Neural crest cell (in vitro differentiated cells): Measurements from ENCODE around the gene C16orf74. TPM values are rescaled to one million over a fixed set of nuclear protein-coding genes. Genes with fewer than 3 reads are reported as not detected.

ENCODE experiments used
- DNase-seq: peaks from one replicate; pipeline ENCODE4 v3.0.0; 2021; ENCODE audit warnings: low read depth, mixed read lengths, low spot score
- H3K27ac Mint-ChIP-seq: one replicate; pipeline ENCODE4 v1.8.0; 2021; ENCODE audit warnings: mild to moderate bottlenecking, mixed read lengths; ENCODE audit not compliant: unreplicated experiment
- H3K27me3 Mint-ChIP-seq: 2 replicates; pipeline ENCODE4 v1.8.0; 2021; ENCODE audit warnings: low read depth, mild to moderate bottlenecking, mixed read lengths
- H3K36me3 Mint-ChIP-seq: 2 replicates; pipeline ENCODE4 v1.8.0; 2021; ENCODE audit warnings: low read depth, mild to moderate bottlenecking, mixed read lengths
- H3K4me1 Mint-ChIP-seq: 2 replicates; pipeline ENCODE4 v1.8.0; 2021; ENCODE audit warnings: mixed read lengths
- H3K4me3 Mint-ChIP-seq: one replicate; pipeline ENCODE4 v1.8.0; 2021; ENCODE audit warnings: mild to moderate bottlenecking, mixed read lengths
- H3K9me3 Mint-ChIP-seq: 2 replicates; pipeline ENCODE4 v1.8.0; 2021; ENCODE audit warnings: mixed read lengths
- CTCF ChIP-seq: fragments of 200-600 bp; sonication (generic); conservative IDR thresholded peaks from 2 replicates; pipeline ENCODE4 v1.5.0; 2021; ENCODE audit warnings: antibody characterized with exemption, mild to moderate bottlenecking
- total RNA-seq: library from RNA; stranded (reverse); gene quantifications from 2 replicates; pipeline ENCODE4 v1.2.1, GENCODE V29; 2021

The C16orf74 gene
- total RNA-seq, 1 donor from 2014 or later: 1.2 TPM

GRCh38 chr16:85765767-85766166 is 14.9 kb upstream of the C16orf74 start:
- Mint-ChIP-seq H3K27ac (no peak overlapping the region), H3K4me3 (no peak overlapping the region), H3K9me3 (no peaks in the 10 kb centered on the region), H3K27me3 (peaks cover 4% of the 10 kb centered on the region), H3K4me1 (no peaks in the 10 kb centered on the region), H3K36me3 (no peaks in the 10 kb centered on the region)
- TF ChIP-seq CTCF: no peak
- no peak for DNase-seq

GRCh38 chr16:85765211-85765610 is 14.3 kb upstream of the C16orf74 start:
- H3K27ac Mint-ChIP-seq: no peak overlapping the region
- H3K4me3 Mint-ChIP-seq: no peak overlapping the region
- H3K27me3 Mint-ChIP-seq: peaks cover 4% of the 10 kb centered on the region
- DNase-seq: no peak
- no peak for TF ChIP-seq CTCF
- no peaks in the 10 kb centered on the region for H3K9me3 Mint-ChIP-seq
- H3K4me1 Mint-ChIP-seq: no peaks in the 10 kb centered on the region
- no peaks in the 10 kb centered on the region for H3K36me3 Mint-ChIP-seq

GRCh38 chr16:85763616-85764015 is 12.7 kb upstream of the C16orf74 start:
- TF ChIP-seq CTCF: no peak
- H3K27ac Mint-ChIP-seq: no peak overlapping the region
- H3K9me3 Mint-ChIP-seq: no peaks in the 10 kb centered on the region
- DNase-seq: no peak
- peaks cover 12% of the 10 kb centered on the region for H3K27me3 Mint-ChIP-seq
- H3K36me3 Mint-ChIP-seq: no peaks in the 10 kb centered on the region
- H3K4me3 Mint-ChIP-seq: no peak overlapping the region
- H3K4me1 Mint-ChIP-seq: no peaks in the 10 kb centered on the region

GRCh38 chr16:85762970-85763369 is 12.1 kb upstream of the C16orf74 start:
- Mint-ChIP-seq H3K4me3 (no peak overlapping the region), H3K27ac (no peak overlapping the region), H3K4me1 (no peaks in the 10 kb centered on the region), H3K36me3 (no peaks in the 10 kb centered on the region), H3K9me3 (no peaks in the 10 kb centered on the region), H3K27me3 (peaks cover 12% of the 10 kb centered on the region)
- TF ChIP-seq CTCF: no peak
- DNase-seq: no peak

GRCh38 chr16:85761861-85762260 is 11.0 kb upstream of the C16orf74 start:
- no peaks in the 10 kb centered on the region for H3K4me1 Mint-ChIP-seq
- H3K27me3 Mint-ChIP-seq: peaks cover 12% of the 10 kb centered on the region
- no peak overlapping the region for H3K27ac Mint-ChIP-seq
- no peak overlapping the region for H3K4me3 Mint-ChIP-seq
- no peaks in the 10 kb centered on the region for H3K36me3 Mint-ChIP-seq
- no peaks in the 10 kb centered on the region for H3K9me3 Mint-ChIP-seq
- TF ChIP-seq CTCF: no peak
- DNase-seq: no peak
